Ishikawa (cell line): ENCODE data around the gene PRKN.

Experiments used
- EGR1 ChIP-seq: IDR thresholded peaks from 2 replicates; pipeline ENCODE4 v1.6.1; 2012
- FOXM1 ChIP-seq: IDR thresholded peaks from 2 replicates; pipeline ENCODE4 v1.6.1; 2012; ENCODE audit warnings: low read depth, borderline replicate concordance
- TAF1 ChIP-seq: IDR thresholded peaks from 2 replicates; pipeline ENCODE4 v1.6.1; 2012; ENCODE audit warnings: low read depth, mild to moderate bottlenecking
- TEAD4 ChIP-seq: IDR thresholded peaks from 2 replicates; pipeline ENCODE4 v1.6.1; 2012
- ZBTB7A ChIP-seq: IDR thresholded peaks from 2 replicates; pipeline ENCODE4 v1.6.1; 2012; ENCODE audit warnings: low read depth
- TF ChIP-seq, protein P1 (sequence below): IDR thresholded peaks from 2 replicates; pipeline ENCODE4 v1.6.1; 2012; ENCODE audit warnings: low read depth, mild to moderate bottlenecking
- TF ChIP-seq, protein P2 (sequence below): IDR thresholded peaks from 2 replicates; pipeline ENCODE4 v1.6.1; 2012
- TF ChIP-seq, protein P3 (sequence below): IDR thresholded peaks from 2 replicates; pipeline ENCODE4 v1.6.1; 2012

DNA sequence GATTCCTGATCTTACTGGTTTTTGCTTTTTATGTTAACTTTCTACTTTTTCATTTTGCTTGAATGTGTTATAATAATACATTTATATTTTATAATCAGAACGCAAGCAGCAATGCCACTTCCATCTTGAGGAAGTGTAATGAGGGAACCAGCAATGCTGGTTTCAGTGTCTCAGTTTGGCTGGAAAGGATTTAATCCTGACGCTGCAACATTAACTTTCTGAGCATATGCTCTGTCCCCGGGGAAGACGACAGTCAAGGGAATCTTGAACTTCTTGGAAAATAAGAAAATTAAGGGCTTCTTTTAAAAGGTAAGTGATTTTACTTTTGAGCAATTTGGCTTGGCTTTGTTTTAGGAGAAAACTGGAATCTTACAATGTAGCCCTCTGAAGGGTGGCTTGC is 1248.2 kb downstream of the PRKN start:
- no peak for TF ChIP-seq ZBTB7A
- TF ChIP-seq EGR1 = no peak
- TF ChIP-seq, protein P1, sequence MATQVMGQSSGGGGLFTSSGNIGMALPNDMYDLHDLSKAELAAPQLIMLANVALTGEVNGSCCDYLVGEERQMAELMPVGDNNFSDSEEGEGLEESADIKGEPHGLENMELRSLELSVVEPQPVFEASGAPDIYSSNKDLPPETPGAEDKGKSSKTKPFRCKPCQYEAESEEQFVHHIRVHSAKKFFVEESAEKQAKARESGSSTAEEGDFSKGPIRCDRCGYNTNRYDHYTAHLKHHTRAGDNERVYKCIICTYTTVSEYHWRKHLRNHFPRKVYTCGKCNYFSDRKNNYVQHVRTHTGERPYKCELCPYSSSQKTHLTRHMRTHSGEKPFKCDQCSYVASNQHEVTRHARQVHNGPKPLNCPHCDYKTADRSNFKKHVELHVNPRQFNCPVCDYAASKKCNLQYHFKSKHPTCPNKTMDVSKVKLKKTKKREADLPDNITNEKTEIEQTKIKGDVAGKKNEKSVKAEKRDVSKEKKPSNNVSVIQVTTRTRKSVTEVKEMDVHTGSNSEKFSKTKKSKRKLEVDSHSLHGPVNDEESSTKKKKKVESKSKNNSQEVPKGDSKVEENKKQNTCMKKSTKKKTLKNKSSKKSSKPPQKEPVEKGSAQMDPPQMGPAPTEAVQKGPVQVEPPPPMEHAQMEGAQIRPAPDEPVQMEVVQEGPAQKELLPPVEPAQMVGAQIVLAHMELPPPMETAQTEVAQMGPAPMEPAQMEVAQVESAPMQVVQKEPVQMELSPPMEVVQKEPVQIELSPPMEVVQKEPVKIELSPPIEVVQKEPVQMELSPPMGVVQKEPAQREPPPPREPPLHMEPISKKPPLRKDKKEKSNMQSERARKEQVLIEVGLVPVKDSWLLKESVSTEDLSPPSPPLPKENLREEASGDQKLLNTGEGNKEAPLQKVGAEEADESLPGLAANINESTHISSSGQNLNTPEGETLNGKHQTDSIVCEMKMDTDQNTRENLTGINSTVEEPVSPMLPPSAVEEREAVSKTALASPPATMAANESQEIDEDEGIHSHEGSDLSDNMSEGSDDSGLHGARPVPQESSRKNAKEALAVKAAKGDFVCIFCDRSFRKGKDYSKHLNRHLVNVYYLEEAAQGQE = no peak
- TF ChIP-seq TAF1 = no peak
- TF ChIP-seq FOXM1 = no peak
- TF ChIP-seq TEAD4 = no peak
- TF ChIP-seq, protein P2, sequence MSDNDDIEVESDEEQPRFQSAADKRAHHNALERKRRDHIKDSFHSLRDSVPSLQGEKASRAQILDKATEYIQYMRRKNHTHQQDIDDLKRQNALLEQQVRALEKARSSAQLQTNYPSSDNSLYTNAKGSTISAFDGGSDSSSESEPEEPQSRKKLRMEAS = no peak
- TF ChIP-seq, protein P3, sequence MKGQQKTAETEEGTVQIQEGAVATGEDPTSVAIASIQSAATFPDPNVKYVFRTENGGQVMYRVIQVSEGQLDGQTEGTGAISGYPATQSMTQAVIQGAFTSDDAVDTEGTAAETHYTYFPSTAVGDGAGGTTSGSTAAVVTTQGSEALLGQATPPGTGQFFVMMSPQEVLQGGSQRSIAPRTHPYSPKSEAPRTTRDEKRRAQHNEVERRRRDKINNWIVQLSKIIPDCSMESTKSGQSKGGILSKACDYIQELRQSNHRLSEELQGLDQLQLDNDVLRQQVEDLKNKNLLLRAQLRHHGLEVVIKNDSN = no peak
